Measurements from ENCODE around the gene DPP4. TPM values are rescaled to one million over a fixed set of nuclear protein-coding genes. Genes with fewer than 3 reads are reported as not detected.
A peak's percentile ranks its signal among the peaks of the same experiment; 100 is the strongest.

The DPP4 gene
- total and polyA plus RNA-seq, 12 donors: 1.1 to 8.3 (median 4.1) TPM

DNA sequence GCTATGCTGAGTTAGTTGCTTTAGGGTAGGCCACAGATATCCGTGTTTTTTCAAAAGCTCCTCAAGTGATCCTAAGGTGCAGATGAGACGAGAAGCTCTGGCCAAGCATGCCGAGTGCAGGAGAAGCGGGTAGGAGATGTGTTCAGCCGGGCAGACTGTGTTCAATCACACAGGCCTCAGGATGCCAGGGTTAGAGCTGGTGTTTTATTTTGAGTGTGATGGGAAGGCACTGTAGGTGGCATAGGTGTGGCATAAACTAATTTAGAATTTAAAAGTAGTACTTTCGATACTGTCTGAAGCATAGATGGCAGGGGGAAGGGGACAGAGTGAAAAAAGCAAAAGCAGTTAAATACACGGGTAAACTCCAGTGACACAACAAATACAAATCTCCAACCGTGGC is 30.9 kb downstream of the DPP4 start:
- WGBS, 2 donors: 94 to 95% methylated on average over 8 of the region's 8 CpGs
- TF ChIP-seq, protein P1, sequence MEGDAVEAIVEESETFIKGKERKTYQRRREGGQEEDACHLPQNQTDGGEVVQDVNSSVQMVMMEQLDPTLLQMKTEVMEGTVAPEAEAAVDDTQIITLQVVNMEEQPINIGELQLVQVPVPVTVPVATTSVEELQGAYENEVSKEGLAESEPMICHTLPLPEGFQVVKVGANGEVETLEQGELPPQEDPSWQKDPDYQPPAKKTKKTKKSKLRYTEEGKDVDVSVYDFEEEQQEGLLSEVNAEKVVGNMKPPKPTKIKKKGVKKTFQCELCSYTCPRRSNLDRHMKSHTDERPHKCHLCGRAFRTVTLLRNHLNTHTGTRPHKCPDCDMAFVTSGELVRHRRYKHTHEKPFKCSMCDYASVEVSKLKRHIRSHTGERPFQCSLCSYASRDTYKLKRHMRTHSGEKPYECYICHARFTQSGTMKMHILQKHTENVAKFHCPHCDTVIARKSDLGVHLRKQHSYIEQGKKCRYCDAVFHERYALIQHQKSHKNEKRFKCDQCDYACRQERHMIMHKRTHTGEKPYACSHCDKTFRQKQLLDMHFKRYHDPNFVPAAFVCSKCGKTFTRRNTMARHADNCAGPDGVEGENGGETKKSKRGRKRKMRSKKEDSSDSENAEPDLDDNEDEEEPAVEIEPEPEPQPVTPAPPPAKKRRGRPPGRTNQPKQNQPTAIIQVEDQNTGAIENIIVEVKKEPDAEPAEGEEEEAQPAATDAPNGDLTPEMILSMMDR (IDR thresholded peaks at IDR 0.05): no peak
- Histone ChIP-seq H3K9me3 (no peaks in the 10 kb centered on the region), H3K27ac (no peak overlapping the region), H3K4me1 (peaks cover 0 to 6% (median 0%) of the 10 kb centered on the region in 9 donors), H3K27me3 (no peaks in the 10 kb centered on the region), H3K4me3 (no peak overlapping the region), H3K36me3 (peaks cover 0 to 24% (median 0%) of the 10 kb centered on the region in 9 donors)
- no peak for ATAC-seq
- intact Hi-C loops (cut with DNase I): no loop called here
- DNase-seq: no peak

DNA sequence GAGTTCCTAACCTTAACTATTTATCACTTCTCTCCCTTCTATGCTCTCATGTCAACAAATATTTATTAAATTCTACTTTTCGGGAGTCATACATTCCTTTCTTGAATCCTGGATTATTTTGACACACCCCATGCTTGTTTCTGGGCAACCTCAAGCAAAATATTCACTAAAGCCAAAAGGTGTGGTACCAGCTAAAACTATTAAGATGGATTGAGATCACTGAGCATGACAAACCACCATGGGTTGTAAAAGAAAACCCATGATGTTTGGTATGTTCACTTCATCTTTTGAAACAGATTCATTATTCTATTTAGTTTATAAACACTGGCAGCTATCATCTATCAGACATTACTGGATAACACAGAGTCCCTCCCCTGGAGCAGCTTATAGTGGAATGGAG is 32.5 kb downstream of the DPP4 start:
- intact Hi-C loops (cut with DNase I): no loop called here
- Histone ChIP-seq H3K27me3 (no peaks in the 10 kb centered on the region), H3K4me1 (peaks cover 4 to 23% (median 13%) of the 10 kb centered on the region in 9 donors), H3K27ac (no peak overlapping the region), H3K4me3 (no peak overlapping the region), H3K36me3 (peaks cover 0 to 24% (median 0%) of the 10 kb centered on the region in 9 donors), H3K9me3 (no peaks in the 10 kb centered on the region)
- ATAC-seq (no peak), DNase-seq (no peak)
- TF ChIP-seq, protein P1 (IDR thresholded peaks at IDR 0.05): no peak
- WGBS, 2 donors: 60 to 77% methylated on average over 1 of the region's 1 CpG

DNA sequence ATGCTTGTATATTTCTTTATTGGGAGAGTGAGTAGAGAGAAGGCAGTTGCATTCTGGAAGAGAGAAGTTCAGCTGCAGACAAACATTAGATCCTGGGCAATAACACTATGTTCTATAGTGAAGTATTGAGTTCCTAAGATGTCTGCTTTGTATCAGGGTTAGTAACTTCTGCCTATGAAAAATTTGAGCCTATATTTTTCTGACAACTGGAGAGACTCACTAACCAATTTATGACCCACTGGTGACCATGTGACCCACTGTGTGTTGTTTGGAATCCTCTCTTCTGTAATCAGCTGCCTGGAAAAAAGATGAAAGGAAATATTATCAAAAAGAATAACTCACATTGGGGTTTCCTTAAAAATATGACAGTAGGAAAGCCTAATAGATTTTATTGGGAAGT is 35.3 kb downstream of the DPP4 start:
- Histone ChIP-seq H3K27me3 (no peaks in the 10 kb centered on the region), H3K36me3 (peaks cover 0 to 9% (median 0%) of the 10 kb centered on the region in 9 donors), H3K27ac (no peak overlapping the region), H3K4me1 (peaks cover 6 to 29% (median 14%) of the 10 kb centered on the region in 9 donors), H3K4me3 (no peak overlapping the region), H3K9me3 (no peaks in the 10 kb centered on the region)
- DNase-seq (no peak), ATAC-seq (no peak)
- TF ChIP-seq, protein P1 (IDR thresholded peaks at IDR 0.05): no peak
- intact Hi-C loops (cut with DNase I): no loop called here

DNA sequence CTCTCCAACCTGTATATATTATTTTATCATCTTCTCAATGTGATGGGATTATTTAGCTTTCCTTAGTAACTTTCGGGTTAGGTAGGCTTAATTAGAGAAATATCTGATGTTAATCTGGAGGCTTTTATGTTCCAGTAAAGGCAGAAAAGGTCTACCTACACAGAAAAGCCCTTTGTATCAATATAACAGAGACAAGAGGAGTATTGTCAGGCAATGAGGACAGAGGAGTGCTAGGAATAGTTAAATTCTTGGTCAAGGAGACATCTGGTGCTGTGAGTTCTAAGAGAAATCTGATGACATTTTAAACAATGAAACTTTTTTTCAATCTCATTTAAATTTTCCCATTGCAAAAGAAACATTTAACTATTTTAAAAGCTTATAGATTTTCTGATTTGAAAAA is 36.1 kb downstream of the DPP4 start:
- ATAC-seq: no peak
- H3K36me3 ChIP-seq: peaks cover 0 to 10% (median 0%) of the 10 kb centered on the region in 9 donors
- WGBS, 2 donors: 71 to 77% methylated on average over 1 of the region's 1 CpG
- H3K9me3 ChIP-seq: no peaks in the 10 kb centered on the region
- H3K4me1 ChIP-seq: peaks cover 6 to 29% (median 14%) of the 10 kb centered on the region in 9 donors
- TF ChIP-seq, protein P1 (IDR thresholded peaks at IDR 0.05): no peak
- H3K27me3 ChIP-seq: no peaks in the 10 kb centered on the region
- no peak for DNase-seq
- intact Hi-C loops (cut with DNase I): no loop called here
- H3K27ac ChIP-seq: peak overlapping the region in 2 of 10 donors; percentile 20 to 61
- no peak overlapping the region for H3K4me3 ChIP-seq
